Activated gamma-delta T cell treated with anti-CD3 and anti-CD28 coated beads, Interleukin-2, amount 50 U/mL, for 16 hours (primary cell): Measurements from ENCODE around the gene MAML2.

ENCODE experiments used
- DNase-seq: peaks from one replicate; pipeline ENCODE4 v3.0.0-alpha.2; 2020; ENCODE audit warnings: low read depth

The MAML2 gene

DNA sequence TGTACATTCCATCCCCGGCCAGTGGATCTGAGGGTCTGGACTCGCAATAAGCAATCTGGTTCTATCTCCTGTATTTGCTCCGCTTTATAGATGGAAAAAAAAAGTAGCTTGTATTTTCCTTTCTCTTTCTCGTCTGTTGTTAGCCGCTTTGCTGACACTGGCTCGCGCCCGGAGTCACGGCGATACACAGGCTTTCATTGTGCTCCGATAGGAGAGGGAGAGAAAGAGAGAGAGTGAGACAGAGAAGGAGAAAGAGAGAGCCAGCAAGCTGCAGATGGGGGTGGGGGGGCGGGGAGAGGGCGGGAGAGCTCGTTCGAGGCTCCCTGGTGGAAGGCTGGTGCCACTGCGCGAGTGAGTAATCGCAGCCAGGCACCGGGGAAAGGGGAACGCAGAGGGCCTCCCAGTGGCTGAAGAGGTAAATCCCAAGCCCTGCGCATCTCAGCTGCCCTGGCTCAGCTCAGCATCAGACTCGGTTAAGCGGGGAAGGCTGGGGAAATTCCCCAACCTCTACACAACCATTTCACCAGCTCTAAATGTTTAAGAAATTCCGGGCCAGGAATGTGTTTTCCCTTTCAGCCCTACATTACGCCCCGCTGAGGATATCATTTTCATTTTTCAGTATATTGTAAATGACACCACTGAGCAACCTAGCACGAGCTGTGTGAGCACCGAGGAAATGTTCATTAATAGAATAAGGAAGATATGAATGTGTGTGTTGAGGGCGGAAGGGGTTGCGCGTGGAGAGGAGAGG, at the start of gene MAML2:
TSS of gene MAML2 (minus strand) at position 235 of the 751 bp plus-strand sequence. CDS start 1,300 bp downstream, outside the sequence.
- DNase-seq, result peak; percentile 82

DNA sequence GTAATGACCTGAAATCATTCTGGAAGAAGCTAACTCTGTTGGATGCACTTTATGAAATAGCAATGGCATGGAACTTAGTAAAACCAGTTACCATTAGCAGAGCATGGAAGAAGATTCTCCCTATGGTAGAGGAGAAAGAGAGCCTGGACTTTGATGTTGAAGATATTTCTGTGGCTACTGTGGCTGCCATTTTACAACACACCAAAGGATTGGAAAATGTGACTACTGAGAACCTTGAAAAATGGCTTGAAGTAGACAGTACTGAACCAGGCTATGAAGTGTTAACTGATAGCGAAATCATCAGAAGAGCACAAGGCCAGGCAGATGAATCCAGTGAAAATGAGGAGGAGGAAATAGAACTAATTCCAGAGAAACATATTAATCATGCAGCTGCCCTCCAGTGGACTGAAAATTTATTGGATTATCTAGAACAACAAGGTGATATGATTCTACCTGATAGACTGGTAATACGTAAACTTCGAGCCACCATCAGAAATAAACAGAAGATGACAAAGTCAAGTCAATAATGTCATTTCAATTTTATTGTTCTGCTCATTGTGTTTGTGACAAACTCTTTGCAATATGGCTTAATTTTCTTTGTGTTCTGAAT, 48.8 kb upstream of the MAML2 start:
- no peak for DNase-seq

DNA sequence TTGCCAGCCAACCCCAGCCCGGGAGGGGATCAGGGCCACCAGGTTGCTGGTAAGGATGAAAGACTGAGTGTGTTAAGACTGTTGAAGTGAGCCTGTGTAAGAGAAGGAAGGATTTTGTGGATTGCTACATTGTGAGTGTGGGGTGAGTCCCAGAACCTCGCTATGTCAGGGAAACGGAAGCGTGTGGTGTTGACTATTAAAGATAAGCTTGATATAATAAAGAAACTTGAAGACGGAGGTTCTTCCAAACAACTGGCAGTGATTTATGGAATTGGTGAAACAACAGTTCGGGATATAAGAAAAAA, 47.4 kb upstream of the MAML2 start:
- DNase-seq, result no peak

DNA sequence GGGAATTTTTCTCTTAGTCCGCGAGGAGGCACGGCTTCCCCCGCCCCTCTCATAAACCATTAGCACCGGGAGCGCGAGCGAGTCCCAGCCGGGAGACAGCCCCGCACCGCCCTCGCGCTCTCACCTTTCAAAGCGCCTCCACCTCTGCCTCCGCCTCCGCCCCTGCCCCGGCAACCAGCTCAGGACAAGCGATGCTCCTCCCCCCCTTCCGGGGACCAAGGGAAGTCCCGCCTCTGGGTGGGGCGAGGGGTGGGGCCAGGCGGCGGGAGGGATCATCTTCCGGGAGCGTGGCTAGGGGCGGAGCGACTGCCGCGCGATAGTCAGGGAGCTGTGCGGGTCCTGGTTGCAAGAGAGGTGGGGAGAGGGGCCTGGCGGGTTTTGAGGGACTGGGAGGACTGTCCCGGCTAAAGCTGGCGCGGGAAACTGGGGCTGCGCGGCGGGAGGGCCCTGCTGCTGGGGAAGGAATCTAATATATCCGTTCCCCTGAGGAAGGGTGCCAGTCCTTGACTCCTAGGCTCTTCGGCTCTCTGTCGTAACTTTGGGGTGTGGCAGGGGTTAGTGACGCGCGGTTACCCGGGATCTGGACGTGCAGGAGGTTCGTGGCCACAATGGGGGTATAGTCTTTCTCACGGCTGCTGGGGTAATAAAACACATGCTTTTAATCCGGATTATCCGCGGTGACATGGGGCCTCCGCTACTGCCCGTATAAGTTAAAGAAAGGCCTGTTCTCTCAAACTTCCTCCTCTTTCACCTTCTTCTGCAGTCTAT, 46.9 kb upstream of the MAML2 start, which contains the start of the genes CCDC82 and JRKL:
TSS of gene CCDC82 (minus strand) at position 193 of the 768 bp plus-strand sequence. CDS start 5,165 bp downstream, outside the sequence.
TSS of gene JRKL (plus strand) at position 294 of the 768 bp plus-strand sequence. CDS start 637 bp downstream, outside the sequence.
- DNase-seq, result peak; percentile 98

DNA sequence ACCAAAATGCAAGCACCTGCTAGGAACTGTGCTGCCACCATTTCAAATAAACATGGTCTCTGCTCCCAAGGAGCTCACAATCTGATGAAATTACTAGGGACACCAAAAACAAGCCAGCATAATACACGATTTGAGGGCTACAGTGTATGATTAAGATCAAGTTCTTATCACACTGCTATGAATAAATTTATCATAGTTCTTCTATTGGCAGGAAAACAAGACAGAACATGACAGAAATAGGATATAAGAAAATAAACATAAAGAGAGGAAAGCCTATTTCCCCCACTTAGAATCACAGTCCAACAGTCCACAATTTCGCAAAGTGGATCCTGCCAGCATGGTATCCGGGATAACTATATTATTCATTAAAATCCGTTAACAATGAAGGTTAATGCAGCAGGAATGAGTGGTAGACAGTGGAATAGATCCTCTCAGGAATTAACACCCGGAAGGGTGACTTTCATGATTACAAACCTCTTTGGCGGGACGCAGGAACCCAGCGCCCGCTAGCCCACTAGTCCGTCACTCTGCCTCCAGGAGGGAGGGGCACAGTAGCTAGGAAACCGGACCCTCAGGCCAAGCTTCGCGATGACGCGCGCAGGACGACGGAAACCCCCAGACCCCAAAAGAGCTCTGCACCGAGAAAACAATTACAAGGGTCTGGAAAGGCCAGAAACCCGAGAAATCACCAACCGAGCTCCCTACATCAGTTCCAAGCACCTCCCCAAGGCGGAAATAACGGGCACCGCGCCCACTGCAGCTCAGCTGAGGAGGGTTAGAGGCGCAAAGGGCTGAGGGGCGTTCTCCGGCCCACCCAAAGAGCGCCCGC, 46.1 kb upstream of the MAML2 start:
- DNase-seq, result no peak

DNA sequence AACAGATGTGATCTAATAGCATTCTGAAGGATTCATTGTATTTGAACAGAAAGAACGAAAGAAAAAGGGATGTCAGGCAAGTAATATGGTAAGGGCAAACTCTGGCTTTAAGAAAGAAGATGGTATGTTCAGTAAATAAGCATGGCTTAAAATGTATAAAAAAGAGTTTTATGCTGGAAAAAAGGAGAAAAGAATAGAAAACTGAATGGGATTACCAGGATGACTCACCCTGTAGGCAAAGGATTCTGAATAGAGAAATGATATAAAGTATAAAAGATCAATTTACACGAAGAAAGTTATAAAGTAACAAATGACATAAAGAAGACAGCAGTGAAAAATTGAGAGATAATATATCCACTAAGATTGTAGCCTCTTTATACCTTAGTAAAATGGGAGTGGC, 42.2 kb upstream of the MAML2 start:
- DNase-seq, result no peak

DNA sequence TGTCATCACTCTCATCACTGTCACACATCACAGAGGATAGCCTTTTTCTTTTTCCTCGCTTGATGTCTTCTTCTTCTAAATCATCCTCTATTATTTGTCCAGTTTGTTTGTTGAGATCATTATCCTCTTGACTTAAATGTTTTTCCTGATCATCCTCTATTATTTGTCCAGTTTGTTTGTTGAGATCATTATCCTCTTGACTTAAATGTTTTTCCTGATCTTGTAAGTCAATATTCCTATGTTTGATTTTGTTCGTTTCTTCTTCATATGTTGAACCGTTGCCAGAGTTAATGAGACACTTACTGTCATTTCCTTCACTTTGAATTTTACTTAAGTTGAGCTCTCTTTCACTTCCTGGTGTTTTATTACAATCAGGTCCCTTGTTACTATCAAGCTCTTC, 41.2 kb upstream of the MAML2 start:
- no peak for DNase-seq

DNA sequence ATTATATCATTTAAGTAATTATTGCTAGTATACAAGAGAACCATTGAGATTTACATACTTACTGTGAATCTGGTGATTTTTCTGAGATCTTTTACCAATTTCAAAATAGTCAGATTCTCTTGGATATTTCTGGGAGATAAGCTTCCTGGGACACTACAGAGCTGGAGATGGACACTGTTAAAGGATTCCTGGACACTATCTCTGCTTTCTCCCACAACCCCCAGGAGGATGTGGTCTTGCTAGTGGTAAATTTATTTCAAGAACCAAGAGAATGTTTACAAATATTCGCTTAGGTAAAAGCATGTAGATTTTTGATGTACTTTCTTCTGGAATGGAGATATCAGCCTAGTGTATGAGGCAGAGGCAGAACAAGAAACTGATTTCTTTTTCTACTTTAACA, 33.8 kb upstream of the MAML2 start:
- no peak for DNase-seq

DNA sequence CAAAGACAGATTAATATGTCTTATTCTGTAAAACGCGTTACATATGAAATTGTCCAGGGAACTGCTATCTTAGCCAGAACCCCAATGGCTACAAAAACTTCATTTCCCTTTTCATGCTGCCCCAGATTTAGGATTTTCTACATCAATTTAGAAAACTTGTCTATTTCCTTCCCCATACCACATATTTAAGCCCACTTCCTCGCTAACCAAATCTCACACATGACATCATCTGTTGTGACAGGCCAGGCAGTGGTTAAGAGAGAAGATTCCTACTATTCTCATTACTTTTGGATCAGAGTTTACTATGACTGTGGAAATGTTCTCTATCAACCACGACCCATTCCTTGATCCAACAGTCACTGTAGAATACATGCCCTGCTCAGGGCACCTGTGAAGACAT, 30.8 kb upstream of the MAML2 start:
- no peak for DNase-seq

DNA sequence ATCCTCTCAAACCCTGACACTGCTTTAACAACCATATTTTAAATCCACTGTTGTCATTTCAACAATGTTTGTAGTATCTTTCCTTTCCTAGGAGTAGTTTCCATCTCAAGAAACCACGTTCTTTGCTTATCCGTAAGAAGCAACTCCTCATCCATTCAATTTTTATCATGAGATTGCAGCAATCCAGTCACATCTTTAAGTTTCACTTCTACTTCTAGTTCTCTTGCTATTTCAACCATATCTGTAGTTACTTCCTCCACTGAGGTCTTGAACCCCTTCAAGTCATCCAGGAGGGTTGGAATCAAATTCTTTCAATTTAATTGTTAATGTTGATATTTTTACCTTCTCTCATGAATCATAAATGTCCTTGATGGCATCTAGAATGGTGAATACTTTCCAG, 24.3 kb upstream of the MAML2 start:
- DNase-seq, result no peak

DNA sequence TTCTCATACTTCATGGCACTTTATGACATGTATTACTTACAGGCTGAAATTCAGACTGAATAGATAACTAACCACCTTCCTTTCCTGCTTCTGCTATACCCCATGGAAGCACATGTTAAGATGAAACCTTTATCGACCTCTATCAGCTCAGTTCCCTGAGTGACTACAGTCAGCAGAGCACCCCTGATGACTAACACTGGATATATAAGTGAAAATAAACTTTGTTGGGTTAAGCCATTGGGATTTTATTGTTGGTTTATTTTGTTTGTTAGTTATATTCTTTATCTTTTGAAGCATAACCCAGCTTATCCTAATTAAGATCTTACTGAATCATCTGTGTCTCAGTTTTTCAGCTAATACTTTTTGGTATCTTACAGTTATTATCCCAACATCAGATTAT, 23.0 kb upstream of the MAML2 start:
- no peak for DNase-seq

DNA sequence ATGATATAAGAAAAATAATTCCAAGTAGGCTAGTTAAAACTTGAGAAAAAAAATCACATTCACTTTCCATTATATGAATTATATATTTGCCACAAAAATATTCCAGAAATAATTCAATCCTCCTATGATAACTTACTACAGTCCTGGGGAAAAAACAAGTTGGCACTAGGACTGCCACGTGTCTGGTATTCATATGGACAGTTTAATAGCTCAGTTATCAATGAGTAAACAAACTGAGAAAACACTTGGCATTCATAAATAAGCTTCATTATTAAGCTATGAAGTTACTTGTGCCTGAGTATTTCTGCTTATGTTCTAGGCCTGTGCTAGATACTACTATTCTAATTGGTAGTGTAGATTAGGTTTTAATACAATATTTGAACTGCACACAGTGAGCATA, 22.5 kb upstream of the MAML2 start:
- no peak for DNase-seq

DNA sequence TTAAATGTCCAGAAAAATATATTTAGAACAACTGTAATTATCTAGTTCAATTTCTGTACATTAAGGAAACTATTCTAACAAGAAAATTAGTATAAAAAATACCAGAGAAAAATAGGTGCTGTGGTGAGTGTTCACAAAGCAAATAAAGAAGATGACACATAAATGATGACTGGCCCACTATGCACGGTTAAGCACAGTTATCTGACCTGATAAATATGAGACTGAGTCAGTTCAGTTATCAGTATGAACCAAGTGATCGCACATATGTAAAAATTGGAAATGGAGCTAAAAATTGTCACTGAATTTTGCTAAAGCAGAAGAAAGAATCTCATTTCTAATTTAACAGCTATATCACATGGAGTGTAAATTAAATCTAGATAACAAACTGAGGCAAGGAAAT, 18.8 kb upstream of the MAML2 start:
- DNase-seq, result no peak

DNA sequence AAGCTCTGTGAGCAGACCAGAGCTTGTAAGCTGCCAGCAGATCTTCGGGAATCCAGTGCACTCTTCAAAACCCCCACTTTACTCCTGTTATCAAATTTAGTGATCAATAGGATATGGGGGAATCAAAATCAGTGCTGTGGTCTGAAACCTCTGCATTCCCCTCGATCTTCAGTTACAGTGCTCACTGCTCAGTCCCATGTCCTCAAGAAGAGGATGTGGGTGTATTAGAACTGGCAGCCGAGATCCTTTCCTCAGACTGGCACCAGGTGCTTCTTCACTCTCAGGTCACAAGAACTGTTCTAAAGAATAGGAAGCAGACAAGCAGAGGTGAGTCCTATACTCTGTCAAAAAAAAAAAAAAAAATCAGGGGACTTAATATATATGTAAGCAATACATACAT, 15.3 kb upstream of the MAML2 start:
- DNase-seq, result no peak

DNA sequence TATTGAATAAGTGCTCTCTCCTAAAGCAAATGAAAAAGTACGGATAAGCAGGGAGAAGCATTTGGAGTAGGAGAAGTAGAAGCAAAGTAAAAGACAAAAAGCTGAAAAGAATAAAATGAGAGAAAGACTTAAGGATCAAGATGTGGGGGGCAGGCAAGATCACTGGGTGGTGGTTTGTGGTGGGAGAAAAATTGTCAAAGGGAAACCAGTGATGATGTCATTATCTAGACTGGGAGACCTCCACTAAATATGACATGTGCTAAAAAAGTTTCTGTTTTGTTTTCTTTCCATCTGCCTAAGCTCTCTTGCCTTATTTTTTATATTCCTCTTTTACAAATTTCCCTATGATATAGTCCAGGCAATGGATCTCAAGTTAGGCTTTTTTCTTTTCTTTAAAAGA, 14.8 kb upstream of the MAML2 start:
- no peak for DNase-seq

DNA sequence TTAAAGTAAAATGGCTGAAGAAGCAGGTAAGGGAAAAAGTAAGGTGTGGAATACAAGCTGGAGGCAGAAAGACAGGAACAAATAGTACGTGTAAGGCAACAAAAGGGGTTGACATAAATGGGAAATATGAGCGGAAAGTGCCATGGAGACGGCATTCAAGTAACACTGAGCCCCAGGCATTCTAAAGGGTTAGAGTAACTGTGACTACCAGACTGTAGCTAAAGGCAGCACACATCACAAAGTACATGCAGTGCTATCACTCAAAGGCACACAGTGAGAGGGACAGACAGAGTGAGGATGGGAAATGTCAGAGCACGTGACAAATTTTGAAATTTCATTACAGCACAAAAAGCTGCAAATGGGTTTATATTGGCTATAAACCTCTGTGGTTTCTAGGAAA, 13.9 kb upstream of the MAML2 start:
- no peak for DNase-seq

DNA sequence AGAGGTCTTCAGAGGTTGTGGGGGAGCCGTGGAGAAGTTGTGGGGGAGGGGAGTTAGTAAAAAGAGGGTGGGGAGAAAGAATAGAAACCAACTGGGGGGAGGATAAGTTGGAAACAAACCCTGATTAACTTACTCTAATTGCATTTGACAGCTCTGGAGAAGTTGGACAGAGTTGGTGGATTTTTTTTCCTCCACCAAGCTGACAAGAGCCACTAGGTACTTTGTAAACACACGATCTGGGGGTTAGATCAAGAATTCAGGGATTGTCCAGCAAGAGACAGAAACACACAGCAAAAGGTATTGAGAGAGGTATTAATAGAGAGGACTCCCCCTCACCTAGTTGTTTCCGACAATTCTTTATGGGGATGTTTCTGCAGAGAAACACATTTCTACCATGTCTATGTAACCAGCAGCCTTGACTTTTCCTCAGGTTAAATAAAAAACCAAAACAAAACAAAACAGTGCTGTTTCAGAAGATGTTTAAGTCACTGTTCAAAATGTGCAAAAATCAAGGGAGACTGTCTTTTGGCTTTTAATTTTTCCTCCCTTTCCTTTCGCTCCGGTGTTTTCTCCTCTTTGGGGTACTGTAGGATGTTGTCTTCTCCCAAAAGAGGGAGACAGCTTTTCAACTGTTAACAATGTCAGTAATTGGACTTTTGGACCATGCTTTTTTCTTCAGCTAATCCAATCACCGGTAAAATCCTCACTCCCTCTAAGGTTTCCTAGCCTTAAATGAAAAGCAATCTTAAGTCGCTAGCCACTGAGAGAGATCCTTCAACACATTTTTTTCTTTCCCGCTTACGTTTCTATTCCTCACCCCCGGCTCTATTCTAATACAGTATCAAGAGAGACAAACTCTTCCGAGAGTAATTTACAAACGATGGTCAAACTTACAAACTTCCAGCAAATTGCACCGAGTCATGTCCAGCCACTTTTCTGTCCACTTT, 708 bp downstream of the MAML2 start:
- no peak for DNase-seq

DNA sequence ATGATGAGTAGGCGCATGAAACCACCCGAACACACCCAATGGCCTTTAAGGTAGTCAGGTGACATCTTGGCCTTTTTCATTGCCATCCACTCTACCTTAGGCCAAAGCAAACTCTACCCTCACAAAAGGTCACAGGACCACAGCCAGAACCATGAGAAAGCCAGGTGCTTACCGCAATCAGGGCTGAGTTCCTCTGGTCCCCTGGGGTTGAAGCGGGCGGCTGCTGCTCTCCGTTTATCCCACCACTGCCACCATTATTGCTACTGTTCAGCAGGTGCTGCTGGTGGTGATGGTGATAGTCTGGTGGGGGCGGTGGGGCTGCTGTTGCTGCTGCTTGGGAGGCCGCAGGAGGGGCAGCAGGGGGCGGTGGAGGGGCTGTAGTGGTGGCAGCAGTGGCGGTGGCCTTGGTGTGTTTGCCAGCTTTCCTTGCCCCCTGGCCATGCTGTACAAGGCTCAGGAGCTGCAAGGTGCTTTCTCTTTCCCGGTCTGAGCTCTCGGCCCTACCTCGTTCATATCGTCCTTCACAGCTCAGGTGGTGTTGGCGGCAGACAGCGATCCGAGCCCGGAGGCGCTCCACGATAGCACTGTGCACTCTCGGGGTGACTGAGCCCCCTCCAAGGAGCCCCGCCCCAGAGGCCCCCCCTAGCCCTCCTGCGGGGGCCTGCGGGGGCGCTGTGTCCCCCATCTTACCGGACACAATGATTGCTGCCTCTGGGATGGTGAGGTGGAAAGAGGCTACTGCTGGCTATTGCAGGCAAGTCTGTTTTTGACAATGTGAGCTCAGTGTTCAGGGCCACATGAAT, 1.6 kb downstream of the MAML2 start:
- peak; percentile 52 for DNase-seq

DNA sequence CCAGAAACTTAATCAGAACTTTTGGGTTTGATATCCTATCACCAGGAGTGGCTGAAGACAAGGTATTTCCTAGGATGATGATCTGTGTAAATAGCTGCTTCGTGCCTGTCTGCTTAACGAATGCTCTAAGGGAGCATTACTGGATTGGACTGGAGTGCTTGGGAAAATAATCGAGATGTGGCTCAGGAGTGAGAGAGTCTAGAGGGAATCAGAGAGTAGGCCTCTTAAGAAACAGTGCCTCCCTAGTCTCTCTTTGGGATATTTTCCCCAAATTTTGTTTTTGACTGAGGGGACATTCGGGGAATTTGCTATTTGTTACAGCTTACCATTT, 2.5 kb downstream of the MAML2 start:
- no peak for DNase-seq
